ENCODE results near the gene ADAMTS12.

DNA sequence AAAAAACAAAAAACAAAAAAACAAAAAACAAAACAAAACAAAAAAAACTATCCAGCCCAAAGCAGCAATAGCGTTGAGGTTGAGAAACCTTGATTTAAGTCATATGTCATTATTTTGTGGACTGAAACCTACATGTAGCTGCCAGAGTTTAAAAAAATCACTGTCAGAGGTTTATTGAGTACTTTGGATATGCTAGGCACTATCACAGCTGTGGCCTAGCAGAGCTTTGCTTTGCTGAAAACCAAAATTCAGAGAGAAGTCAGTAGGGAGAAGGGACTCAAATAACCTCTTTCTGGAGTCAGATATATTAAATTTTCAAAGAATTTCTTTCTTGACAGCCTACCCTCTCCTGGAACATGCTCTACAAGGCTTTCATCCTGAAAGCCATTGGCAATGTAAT lies 299.5 kb downstream of the ADAMTS12 start:
- TF ChIP-seq CTCF (IDR thresholded peaks at IDR 0.05) (no peak), ZFX (IDR thresholded peaks at IDR 0.05; ENCODE audit: borderline replicate concordance) (no peak)
